Cerebellar cortex (tissue), 1 donor: Measurements from ENCODE around the gene PCK2.
A peak's percentile ranks its signal among the peaks of the same experiment; 100 is the strongest.
"Not testable (repeated sequence)": the region's sequence is repeated elsewhere in the genome, so short reads cannot be mapped to it uniquely, and the experiment has no call there.

Experiments used
- DNase-seq: peaks from one replicate; pipeline ENCODE4 v3.0.0-alpha.2; 2015; ENCODE audit warnings: low spot score

Gene PCK2

GRCh38 chr14:24095271-24096068 is 1.4 kb downstream of the PCK2 start:
- peak; percentile 40 for DNase-seq

DNA sequence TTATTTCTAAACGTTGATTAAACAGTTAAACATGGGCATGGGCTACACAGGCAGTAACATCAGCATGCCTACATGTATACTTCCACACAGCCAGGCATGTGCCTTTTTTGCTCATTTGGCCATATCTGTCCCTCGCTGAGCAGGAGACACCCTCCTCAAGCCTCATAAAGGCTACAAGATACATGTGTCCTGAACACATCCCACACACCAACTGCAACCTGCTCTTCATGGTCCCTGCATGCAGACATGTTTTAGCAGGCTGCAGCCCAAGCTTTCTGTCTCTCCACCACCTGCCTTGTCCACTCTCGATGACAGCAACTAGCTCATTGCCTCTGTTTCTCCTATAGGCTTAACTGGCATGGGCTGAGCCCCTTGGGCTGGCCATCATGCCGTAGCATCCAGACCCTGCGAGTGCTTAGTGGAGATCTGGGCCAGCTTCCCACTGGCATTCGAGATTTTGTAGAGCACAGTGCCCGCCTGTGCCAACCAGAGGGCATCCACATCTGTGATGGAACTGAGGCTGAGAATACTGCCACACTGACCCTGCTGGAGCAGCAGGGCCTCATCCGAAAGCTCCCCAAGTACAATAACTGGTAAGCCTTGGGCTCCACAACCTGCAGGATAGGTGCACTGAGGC is 2.6 kb downstream of the PCK2 start:
- DNase-seq: no peak

DNA sequence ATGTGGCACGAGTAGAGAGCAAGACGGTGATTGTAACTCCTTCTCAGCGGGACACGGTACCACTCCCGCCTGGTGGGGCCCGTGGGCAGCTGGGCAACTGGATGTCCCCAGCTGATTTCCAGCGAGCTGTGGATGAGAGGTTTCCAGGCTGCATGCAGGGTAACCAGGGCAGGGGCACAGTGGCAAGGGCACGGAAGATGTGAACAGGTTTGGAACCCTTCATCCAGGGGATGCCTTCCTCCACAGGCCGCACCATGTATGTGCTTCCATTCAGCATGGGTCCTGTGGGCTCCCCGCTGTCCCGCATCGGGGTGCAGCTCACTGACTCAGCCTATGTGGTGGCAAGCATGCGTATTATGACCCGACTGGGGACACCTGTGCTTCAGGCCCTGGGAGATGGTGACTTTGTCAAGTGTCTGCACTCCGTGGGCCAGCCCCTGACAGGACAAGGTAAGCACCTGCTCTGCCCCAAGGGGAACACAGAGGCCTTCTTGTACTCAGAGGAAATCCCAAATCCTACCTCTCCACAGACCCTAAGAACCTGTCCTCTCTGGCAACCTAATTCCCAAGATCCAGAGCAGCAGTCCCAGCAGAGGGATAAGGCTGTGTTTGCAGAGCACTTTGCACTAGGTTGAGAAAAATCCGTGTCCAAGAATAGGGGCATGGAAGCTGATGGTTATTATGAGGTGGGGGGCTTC is 4.3 kb downstream of the PCK2 start:
- DNase-seq: no peak

DNA sequence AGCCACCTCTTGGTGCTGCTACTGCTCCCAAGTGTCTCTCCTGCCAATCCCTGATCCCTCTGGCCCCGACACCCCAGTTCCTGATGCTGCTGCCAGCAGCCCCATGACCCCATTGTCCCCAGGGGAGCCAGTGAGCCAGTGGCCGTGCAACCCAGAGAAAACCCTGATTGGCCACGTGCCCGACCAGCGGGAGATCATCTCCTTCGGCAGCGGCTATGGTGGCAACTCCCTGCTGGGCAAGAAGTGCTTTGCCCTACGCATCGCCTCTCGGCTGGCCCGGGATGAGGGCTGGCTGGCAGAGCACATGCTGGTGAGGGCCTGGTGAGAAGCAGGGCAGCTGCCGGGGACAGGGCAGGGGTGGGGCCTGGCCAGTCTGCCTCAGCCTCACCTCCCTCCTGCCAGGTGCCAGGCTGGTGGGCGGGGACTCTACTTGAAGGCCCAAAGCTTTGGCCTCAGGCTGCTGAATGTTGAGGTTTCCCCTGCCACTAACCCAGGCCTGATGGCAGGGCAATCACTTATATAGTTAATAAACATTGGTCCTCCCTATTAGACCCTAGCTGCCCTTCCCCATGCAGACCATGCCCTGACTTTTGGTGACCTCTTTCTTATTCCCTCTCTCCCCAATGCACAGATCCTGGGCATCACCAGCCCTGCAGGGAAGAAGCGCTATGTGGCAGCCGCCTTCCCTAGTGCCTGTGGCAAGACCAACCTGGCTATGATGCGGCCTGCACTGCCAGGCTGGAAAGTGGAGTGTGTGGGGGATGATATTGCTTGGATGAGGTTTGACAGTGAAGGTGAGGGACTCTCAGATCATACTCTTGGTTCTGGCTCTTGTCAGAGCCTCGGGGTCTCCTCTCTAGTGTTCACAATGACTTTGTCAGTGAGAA is 5.1 kb downstream of the PCK2 start:
- DNase-seq: no peak

DNA sequence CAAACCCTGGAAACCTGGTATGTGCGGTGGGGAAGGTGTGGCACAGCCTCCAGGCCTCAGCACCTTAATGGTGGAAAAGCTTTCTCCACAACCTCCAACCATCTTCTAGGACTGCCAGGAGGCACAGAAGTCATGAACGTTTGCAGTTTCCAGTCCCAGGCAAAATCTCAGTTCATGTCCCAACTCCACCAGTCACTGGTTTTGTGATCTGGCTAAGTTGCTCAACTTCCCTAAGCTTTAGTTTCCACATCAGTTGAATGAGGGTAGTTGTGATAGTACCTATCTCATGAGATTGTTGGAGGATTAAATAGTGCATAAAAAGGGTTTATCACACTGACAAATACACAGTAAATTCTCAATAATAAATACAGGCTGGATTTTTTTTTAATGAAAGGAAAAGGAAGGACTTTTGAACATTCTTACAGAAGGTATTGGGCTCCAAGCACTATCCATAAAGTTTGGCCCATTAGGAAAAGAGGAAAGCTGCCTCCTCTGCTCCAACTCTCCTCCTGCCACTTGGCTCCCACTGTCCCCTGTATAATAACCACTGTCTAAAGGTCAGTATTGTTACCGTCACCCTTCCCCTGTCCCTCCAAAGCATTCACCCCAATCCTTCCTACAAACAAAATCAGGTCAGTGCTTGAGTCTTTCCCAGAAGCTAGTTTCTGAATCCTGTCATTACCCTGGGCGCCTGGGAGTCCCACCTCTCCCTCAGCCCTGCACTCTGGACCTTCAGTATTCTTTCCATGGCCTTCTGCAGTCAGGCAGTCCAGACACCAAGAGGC is 6.3 kb downstream of the PCK2 start:
- no peak for DNase-seq

GRCh38 chr14:24100982-24101494 is 6.9 kb downstream of the PCK2 start:
- no peak for DNase-seq

- no peak for DNase-seq
Observed at GRCh38 chr14:24102357-24103048, 8.4 kb downstream of the PCK2 start.

GRCh38 chr14:24103451-24103850 is 9.3 kb downstream of the PCK2 start:
- no peak for DNase-seq

DNA sequence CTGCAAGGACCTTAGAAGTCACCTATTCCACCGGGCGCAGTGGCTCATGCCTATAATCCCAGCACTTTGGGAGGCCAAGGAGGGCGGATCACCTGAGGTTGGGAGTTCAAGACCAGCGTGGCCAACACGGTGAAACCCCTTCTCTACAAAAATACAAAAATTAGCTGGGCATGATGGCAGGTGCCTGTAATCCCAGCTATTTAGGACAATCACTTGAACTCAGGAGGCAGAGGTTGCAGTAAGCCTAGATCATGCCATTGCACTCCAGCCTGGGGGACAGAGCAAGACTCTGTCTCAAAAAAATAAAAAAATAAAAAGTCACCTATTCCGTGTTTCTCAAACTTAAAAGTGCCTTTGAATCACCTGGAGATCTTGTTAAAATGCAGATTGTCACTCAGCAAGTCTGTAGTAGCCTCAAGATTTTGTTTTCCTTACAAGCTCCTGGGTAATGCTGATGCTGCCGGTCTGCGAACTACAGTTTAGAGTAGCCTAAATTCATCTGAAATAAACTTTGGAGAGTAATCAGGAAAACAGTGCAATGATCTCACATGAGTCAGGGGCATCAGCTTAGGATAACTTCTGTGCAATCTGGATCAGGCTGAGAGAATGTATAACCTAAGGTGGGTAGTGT is 11.6 kb downstream of the PCK2 start:
- DNase-seq: not testable (repeated sequence)

DNA sequence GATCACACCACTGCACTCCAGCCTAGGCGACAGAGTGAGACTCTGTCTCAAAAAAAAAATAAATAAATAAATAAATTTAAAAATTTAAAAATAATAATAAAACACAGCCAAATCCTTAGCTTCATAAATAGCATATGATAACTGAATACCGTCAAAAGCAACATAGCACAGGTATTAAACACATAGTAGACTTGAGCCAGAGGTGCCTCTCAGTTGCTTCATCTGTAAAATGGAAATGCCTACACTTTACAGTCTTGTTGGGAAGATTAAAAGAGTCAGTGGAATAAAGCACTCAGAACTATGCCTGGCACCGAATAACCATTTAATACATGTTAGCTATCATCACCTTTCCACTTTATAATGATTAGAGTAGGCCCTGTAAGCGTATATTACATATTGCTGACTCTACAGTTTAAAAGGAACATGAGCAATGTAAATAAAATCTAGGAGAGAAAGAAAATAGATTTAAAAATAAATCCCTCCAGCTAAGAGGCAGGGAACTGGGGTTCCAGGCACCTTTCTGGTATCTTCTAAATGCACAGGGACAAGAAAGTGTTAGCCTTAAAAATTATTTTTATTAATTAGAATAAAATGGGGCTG is 12.7 kb downstream of the PCK2 start:
- DNase-seq: no peak

GRCh38 chr14:24108336-24108874 is 14.3 kb downstream of the PCK2 start:
- no peak for DNase-seq

DNA sequence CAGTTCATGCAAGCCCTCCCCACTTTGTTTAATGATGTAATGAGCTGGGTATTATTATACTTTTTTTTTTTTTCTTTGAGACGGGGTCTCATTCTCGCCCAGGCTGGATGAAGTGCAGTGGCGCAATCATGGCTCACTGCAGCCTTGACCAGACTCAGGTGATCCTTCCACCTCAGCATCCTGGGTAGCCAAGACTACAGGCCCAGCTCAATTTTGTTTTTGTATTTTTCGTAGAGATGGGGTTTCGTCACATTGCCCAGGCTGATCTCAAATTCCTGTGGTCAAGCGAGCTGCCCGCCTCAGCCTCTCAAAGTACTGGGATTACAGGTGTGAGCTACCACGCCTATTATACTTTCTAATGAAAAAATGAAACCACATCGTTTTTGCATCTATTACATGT is 15.9 kb downstream of the PCK2 start:
- no peak for DNase-seq

DNA sequence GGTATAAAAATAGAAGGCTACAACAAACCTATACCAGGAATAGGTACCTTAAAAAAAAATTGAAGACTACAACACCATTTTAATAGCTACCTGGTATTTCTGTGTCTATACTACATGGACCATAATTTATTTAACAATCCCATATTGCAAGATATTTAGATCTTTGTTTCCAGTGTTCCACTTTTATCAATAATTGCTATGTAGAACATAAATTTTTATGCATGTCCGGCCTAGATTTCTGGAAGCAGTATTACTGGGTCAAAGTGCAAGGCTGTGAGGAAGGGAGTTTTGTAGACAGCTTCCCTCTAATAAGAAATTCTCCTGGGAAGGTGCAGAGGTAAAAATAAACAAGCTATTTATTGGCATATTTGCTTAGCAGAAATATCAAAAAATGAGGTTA is 16.4 kb downstream of the PCK2 start:
- DNase-seq: no peak

DNA sequence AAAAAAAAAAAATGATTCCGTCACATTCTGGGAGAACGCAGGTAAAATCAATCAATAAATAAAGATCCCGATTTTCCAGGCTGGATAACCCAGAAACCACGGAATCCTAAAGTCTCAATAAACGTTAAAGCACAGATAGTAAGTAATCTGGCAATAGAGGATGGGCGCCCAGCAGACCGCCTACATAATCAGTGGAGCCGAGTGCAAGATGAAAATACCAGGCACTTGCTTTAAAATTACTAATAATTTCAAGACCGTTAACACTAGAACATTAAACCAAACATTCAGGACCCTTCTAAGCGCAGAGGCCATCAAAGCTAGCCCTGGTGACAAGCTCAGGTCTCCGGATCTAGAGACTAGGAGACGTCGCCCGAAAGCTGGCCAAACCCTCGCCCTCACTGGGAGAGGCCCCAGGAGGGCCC is 19.3 kb downstream of the PCK2 start:
- no peak for DNase-seq

DNA sequence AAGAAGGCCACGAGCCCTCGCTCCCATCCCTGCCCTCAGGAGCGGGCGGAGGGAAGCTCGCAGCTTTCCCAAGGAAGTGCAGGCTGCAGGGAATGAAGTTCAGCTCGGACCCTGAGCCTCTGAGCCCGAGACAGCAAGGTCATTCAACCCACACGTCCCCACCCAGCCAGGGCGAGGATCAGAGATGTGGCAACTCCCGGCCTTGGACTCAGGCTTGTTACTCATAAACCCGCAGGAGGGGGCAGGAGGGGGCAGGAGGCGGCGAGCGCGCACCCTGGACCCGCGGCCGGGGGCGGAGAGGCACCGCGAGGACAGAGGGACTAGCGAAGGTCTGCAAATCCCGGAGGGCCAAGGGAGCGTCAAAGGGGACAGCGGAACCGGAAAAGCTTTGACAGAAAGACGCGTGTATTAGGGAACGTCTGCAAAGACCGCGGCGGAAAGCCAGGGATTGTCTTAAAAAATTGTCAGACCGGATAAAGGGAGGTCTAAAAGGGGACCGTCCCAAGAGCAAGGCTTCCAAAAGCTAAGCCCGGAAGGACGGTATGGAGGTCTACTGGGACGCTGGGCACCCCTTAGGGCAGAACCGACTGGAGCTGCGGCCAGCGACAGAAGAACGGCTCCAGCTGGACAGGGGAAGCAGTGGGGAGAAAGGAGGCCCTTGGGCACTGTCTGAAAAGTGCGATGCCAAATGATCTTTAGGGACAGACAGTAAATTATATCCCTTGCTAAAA is 19.9 kb downstream of the PCK2 start:
- DNase-seq: peak; percentile 94

GRCh38 chr14:24114532-24115421 is 20.7 kb downstream of the PCK2 start, which contains the start of the genes DCAF11 and NRL:
Gene DCAF11 (plus strand): TSS chr14:24114777. CDS start chr14:24115595, 818 bp downstream.
Gene NRL (minus strand): TSS chr14:24114949. CDS start chr14:24082848, 32,101 bp downstream.
- peak; percentile 100 for DNase-seq
